GM12872 (cell line): Measurements from ENCODE around the gene ZSWIM2.

Source experiments
- TF ChIP-seq, protein P1 (sequence below): IDR thresholded peaks from 3 replicates; pipeline ENCODE4 v1.5.1; 2011; ENCODE audit warnings: low read depth, mild to moderate bottlenecking, low read length, moderate library complexity; ENCODE audit not compliant: insufficient read depth

ZSWIM2 gene

DNA sequence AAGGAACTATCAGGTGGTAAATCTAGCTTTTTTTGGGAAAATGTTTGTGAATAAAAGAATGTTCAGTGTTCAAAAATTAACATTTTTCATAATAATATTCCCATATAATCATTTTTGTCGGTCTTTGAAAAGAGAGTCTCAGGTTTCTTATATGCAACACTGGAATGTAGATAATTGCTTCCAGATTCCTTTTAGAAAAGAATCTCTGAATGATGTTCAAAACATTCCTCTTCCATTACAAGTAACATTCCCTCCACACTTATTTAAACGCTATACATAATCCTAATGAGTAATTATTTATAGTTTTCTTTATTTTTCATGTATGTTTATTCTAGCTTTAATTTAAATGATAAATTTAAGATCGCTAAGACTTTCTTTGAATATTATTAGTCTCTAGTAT, 7.0 kb downstream of the ZSWIM2 start:
- TF ChIP-seq, protein P1, sequence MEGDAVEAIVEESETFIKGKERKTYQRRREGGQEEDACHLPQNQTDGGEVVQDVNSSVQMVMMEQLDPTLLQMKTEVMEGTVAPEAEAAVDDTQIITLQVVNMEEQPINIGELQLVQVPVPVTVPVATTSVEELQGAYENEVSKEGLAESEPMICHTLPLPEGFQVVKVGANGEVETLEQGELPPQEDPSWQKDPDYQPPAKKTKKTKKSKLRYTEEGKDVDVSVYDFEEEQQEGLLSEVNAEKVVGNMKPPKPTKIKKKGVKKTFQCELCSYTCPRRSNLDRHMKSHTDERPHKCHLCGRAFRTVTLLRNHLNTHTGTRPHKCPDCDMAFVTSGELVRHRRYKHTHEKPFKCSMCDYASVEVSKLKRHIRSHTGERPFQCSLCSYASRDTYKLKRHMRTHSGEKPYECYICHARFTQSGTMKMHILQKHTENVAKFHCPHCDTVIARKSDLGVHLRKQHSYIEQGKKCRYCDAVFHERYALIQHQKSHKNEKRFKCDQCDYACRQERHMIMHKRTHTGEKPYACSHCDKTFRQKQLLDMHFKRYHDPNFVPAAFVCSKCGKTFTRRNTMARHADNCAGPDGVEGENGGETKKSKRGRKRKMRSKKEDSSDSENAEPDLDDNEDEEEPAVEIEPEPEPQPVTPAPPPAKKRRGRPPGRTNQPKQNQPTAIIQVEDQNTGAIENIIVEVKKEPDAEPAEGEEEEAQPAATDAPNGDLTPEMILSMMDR: no peak

DNA sequence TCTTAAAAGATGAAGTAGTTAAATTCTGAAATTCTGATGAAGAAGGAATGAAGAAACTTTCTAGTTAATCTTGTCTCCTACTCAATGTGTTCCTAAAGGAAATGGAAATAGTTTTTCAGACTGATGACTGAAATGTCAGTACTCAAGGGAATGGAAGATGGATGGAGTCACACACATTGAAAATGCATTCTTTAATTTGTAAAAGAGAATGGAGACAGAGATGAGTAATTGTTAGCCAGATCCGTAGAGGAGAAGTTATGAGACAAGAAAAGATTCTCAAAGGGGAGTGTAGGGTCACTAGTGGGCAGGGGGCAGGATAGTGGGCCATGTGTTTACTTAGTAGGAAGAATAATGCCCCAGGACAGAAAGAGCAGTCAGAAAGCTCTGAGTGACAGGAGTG, 13.3 kb downstream of the ZSWIM2 start:
- TF ChIP-seq, protein P1: no peak

DNA sequence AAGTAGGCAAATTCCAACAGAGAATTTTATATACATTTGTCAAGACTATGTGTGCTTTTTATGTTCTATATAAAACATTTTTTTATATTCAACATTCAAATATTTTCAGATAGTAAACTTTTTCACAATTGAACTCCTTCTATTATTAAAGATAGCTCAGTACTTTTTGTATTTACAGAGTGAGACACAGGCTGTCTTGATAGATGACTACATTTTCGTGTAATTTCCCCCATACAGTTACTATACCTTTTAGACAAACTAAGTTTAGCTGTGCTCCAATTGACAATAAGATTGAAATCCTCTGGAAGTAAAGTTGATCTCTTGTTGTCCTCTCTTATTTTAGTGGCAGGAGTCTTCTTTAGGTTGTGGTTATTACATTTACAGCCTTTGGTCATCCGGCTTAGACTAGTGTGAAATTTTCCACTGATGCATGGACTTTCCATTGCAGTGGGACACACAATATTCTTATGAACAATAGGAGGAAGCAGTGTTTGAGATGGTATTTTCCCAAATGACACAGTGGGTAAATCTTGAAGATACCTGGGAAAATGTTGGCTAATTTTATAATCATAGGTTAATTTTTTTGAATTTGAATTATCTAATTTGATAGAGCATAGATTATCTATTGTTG, 21.0 kb downstream of the ZSWIM2 start:
- TF ChIP-seq, protein P1: no peak

DNA sequence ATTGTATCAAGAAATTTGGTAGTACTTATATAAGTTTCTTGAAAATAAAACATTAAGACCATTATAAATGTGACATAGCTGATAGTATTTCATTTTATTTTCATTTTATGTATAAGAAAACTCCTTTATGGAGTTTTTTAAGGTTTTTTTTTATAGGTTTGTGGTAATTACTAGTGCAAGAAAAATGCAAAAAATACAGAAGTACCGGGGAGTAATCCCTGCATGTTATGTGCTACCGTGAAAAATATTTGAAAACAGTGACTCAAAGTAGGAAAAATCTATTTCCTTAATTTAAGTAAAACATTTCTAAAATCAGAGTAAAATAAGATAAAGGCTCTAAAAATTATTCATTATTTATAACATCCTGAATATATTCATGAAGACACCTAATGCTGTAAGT, 21.6 kb downstream of the ZSWIM2 start:
- TF ChIP-seq, protein P1: no peak

DNA sequence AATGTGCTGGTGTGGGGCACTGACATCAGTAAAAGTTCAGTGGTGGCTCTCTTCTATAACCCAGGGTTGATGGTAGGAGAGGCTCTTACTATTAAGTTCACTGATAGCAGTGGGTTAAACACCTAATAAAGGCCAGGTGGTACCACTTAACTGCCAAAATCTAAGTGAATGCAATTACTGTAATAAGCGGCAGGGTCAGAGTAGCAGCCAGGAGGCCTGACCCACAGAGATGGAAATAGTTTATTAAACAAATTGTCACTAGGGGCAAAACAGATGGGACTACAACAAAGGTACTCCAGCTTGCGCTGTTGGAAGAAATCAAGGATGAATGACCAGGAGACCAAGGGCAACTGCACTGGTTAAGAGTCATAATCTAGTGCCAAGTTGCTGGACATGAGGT, 26.6 kb downstream of the ZSWIM2 start:
- TF ChIP-seq, protein P1: no peak

DNA sequence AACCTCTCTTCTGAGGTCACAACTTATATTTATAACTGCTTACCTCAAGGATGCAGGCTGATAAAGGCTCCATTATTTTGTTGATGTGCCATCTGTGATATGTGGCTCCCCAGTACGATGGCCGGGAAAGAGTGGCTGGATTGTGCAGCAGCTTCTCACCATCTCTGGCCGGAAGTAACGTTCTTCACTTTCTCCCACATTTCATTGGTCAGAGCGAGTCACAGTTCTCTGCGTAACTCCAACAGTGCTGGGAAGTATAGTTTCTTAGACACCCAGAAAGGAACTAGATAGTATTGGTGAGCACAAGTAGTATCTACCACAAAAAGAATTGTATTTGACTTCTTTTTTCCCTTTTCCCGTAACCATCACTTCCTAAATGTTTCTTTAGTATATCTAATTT, 28.7 kb downstream of the ZSWIM2 start:
- TF ChIP-seq, protein P1: no peak

DNA sequence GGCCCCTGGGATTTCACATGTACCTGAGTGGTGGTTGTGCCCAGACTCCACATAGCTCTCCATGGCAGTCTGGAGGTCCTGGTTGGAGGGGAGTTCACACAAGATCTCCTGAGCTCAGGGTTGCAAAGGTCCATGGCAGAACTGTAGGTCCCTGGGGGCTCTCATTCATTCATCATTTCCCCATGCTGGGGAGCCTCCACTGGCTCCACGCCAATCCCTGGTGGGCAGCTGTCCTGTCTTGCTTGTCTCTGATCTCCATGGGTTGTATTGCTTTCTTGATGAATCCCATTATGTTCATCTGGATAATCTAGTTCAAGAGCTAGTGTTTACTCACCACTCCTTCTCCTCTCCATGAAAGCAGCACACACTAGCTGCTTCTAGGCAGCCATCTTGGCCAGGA, 42.4 kb downstream of the ZSWIM2 start:
- TF ChIP-seq, protein P1: no peak
